MM.1S (cell line): ENCODE results near the gene TOP2A.

Experiments
- EZH2 ChIP-seq: fragments of 300-600 bp; sonication (generic); optimal IDR thresholded peaks from 2 replicates; pipeline ENCODE3; 2017; ENCODE audit warnings: low read depth, mild to moderate bottlenecking, antibody characterized with exemption, low read length, mixed read lengths
- EZH2phosphoT487 ChIP-seq: fragments of 300-600 bp; sonication (generic); IDR thresholded peaks from 2 replicates; pipeline ENCODE4 v1.6.1; 2018; ENCODE audit warnings: antibody characterized with exemption, low read length
- TF ChIP-seq, protein P1 (sequence below): fragments of 300-600 bp; sonication (generic); IDR thresholded peaks from 2 replicates; pipeline ENCODE4 v1.5.1; 2016; ENCODE audit warnings: antibody characterized with exemption, low read length, mixed read lengths

DNA sequence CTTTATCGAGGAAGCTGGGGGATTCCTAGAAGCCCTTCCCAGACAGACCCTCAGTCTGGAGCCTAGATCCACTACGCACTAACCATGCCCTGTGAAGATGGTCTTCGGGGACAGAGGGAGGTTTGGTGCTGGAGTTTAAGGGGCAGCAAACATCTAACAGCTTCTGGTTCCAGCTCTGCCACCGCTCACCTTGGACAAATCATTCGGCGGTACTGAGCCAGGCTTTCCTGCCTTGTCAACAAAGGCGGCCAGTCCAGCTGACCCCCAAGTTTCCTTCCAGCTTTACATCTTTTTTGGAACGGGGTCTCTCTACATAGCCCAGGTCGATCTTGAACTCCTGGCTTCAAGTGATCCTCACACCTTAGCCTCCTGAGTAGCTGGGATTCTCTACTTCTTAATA lies 52.8 kb downstream of the TOP2A start:
- TF ChIP-seq, protein P1, sequence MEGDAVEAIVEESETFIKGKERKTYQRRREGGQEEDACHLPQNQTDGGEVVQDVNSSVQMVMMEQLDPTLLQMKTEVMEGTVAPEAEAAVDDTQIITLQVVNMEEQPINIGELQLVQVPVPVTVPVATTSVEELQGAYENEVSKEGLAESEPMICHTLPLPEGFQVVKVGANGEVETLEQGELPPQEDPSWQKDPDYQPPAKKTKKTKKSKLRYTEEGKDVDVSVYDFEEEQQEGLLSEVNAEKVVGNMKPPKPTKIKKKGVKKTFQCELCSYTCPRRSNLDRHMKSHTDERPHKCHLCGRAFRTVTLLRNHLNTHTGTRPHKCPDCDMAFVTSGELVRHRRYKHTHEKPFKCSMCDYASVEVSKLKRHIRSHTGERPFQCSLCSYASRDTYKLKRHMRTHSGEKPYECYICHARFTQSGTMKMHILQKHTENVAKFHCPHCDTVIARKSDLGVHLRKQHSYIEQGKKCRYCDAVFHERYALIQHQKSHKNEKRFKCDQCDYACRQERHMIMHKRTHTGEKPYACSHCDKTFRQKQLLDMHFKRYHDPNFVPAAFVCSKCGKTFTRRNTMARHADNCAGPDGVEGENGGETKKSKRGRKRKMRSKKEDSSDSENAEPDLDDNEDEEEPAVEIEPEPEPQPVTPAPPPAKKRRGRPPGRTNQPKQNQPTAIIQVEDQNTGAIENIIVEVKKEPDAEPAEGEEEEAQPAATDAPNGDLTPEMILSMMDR = no peak
- TF ChIP-seq EZH2 (no peak), EZH2phosphoT487 (no peak)
